GM23248 (cell line): ENCODE measurements around the gene CCDC201.

Experiments
- EZH2 ChIP-seq: fragments of 200-600 bp; sonication (generic); IDR thresholded peaks from 2 replicates; pipeline ENCODE4 v1.6.1; 2018; ENCODE audit warnings: antibody characterized with exemption, mild to moderate bottlenecking; ENCODE audit not compliant: insufficient read depth, poor library complexity, severe bottlenecking
- EZH2phosphoT487 ChIP-seq: fragments of 200-600 bp; sonication (generic); IDR thresholded peaks from 2 replicates; pipeline ENCODE4 v1.6.1; 2018; ENCODE audit warnings: antibody characterized with exemption, moderate library complexity, mild to moderate bottlenecking, low read depth; ENCODE audit not compliant: insufficient read depth

- no peak for TF ChIP-seq EZH2
- TF ChIP-seq EZH2phosphoT487: no peak
Observed at GRCh38 chr7:45919993-45920459, 47.1 kb upstream of the CCDC201 start.
